ENCODE data around the gene SMARCB1.

Gene SMARCB1

DNA sequence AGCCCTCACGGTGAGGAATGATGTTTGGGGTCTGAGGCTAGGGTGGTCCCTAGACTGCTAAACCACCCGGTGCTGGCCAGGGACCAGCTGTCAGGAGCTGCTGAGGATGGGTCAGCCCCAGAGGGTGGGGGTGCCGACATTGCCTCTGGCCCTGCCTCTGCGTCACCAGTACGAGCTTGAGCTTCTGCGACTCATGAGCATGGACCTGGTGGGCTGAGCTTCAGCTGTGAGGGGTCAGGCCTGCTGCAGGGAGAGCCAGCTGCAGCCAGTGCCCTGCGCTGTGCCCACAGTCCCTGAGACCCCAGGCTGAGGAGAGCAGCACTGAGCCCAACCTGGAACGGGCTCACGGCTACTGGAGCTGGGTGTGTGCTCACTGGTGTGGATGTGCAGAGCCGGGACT is 45.0 kb downstream of the SMARCB1 start:
- no peak for DNase-seq (ENCODE audit: low read depth in 2 of 2)

DNA sequence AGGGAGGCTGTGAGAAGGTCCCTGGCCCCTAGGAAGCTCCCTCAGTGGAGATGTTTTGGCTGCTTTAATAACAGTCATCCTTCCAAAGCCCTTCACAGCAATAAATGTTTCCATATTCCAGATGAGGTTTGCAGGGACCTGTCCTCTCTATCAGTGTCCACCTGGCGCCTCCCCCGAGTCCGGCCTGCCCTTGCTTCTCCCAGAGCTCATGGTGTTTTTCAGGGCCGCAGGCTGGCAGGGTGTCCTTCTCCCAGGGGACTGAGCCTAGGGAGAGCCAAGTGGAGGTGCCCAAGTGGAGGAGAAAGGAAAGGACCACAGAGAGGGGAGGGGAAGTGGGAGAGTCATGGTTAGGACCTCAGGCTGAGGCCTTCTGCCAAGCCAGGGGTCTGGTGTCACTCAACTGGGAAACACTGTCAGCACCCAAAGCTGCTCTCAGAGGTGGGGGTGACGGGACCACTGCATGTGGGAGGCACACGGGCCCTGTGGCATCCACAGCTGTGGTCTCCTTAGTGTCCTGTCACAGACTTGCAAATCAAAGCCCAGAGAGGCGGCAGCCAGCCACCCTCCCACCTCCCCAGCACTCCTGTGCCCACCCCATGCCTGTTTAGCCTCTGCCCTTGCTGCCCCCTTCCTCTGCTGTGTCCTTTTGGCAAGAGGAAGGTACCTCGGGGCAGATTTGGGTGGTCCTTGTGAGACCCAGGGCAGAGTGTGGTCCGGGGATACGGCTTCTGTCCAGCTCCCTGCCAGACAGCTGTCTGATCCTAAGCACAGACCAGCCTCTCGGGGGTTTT is 45.7 kb downstream of the SMARCB1 start:
- no peak for DNase-seq (ENCODE audit: low read depth in 2 of 2)

DNA sequence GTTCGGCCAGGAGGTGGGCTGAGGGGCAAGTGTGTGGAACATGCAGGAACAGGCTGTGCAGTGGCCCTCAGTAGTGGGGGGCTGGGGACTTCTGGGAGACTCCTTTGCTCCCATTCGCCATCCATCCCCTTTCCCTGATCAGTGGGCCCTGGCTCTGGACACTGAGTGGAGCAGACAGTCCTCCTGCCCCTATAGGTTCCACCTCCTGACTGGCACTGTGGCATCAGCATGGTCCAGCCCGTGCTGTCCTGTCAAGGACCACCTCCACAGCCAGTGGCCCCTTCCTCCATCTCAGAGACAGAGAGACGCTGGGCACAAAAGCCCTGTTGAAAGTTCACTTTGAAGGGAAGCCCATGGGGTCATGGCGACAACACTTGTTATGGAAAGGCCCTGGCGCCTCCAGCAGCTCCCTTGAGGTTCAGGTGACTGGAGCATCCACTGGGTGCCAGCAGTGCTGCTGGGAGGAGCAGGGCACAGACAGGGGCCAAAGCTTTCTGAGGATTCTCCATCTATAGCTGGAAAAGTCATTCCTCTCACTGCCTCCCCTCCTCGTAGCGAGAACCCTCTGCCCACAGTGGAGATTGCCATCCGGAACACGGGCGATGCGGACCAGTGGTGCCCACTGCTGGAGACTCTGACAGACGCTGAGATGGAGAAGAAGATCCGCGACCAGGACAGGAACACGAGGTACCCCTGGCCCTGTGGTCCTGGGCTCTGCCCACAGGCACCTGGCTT is 46.4 kb downstream of the SMARCB1 start:
- DNase-seq (ENCODE audit: low read depth in 2 of 2): no peak

DNA sequence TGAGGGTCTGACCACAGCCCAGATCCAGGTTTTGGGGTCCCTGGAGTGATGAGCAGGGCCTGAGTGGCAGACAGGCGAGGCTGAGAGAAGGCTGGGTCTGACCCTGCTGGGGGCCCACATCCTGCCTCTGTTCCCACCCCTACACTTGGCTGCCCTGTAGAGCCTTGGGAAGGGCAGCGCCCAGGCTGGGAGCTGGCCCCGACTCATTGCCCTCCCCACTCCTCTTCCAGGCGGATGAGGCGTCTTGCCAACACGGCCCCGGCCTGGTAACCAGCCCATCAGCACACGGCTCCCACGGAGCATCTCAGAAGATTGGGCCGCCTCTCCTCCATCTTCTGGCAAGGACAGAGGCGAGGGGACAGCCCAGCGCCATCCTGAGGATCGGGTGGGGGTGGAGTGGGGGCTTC is 47.1 kb downstream of the SMARCB1 start:
- DNase-seq (ENCODE audit: low read depth in 2 of 2): no peak

DNA sequence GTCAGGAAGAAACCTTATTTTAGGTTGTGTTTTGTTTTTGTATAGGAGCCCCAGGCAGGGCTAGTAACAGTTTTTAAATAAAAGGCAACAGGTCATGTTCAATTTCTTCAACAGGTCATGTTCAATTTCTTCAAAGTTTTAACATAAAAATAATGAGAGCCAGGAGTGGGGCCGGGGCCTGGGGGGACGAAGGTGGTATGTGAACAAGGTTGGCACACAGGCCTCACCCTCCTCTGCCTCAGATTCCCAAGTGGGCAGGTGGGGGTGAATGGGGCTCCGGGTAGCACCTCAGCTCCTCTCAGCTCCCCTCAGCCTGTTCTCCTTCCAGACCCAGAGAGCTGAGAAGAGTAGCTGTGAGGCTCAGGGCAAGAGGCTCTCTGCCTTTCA is 47.6 kb downstream of the SMARCB1 start:
- DNase-seq (ENCODE audit: low read depth in 2 of 2): no peak

DNA sequence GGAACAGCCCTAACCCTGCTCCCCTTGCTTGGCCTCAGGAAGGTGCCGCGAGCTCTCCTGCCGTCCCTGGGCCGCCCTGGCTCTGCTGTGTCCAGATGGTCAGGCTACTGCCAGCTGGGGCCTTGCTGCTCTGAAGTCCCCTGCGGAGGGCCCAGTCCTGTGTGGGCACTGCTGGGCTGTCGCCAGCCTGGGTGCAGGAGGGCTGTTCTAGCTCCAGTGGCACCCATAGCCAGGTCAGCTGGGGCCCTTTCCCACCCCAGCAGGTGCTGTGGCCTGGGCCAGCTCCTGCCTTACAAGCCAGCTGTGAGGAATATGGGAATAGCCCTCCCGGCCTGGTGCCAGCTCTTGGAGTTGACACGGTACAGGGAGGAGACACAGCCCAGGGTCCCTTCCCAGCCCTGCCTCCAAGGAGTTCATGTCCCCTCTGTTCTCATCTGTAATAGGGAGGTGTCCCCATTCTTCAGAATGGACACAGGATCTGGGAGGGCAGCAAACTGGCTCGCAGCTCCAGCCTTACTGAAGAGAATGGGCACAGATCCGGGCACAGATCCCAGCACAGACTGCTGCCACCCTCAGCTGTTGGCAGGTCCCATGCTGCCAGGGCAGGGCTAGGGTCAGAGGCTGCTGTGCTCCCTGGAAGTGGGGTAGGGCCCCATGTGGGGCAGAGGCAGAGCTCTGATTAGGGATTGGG is 48.2 kb downstream of the SMARCB1 start:
- no peak for DNase-seq (ENCODE audit: low read depth in 2 of 2)

DNA sequence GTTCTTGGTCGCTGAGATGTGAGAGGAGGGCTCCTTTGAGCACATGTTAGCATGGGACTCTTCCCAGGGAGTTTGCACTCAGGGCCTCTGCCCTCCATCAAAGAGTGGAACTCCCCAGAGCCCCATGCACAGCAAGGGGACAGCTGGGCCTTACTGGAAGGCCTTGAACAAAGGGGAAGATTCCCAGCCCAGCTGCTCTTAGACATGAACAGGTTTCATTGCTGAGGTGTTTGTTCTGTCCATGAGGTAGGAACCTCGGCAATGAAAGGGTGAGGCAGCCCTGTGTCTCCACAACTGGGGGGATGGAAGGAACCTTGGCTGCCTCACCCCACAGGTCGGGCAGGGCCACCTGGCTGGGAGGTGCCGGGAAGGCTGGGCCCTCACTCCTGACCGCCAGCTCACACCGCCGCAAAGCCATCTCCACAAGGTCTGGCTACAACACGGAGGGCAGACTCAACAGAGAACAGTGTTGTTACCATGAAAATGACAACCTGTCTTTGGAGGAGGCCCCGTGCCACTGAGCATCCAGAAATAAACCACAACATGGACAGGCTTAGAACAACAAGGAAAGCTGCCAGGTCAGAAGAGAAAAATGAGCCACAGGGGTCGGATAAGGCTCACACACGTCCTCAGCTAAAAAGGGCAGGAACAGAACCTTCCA is 48.8 kb downstream of the SMARCB1 start:
- no peak for DNase-seq (ENCODE audit: low read depth in 2 of 2)

DNA sequence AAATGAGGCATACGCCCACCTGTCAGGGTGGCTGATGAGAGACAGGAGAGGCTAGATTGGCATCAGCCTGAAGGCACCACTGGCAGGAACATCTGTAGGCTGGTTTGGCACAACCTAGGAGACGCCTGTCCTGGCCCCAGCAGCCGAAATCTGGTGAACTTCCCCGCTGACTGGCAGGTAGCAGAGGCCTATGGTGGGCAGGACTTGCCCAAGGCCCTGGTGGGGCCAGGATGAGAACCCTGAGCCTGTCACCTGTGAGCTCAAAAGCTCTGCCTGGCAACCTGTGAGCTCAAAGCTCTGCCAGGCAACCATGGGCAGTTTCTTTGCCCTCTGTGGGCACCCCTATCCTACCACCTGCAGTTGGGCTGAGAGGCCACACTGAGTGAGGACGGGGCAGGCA is 49.5 kb downstream of the SMARCB1 start:
- no peak for DNase-seq (ENCODE audit: low read depth in 2 of 2)

DNA sequence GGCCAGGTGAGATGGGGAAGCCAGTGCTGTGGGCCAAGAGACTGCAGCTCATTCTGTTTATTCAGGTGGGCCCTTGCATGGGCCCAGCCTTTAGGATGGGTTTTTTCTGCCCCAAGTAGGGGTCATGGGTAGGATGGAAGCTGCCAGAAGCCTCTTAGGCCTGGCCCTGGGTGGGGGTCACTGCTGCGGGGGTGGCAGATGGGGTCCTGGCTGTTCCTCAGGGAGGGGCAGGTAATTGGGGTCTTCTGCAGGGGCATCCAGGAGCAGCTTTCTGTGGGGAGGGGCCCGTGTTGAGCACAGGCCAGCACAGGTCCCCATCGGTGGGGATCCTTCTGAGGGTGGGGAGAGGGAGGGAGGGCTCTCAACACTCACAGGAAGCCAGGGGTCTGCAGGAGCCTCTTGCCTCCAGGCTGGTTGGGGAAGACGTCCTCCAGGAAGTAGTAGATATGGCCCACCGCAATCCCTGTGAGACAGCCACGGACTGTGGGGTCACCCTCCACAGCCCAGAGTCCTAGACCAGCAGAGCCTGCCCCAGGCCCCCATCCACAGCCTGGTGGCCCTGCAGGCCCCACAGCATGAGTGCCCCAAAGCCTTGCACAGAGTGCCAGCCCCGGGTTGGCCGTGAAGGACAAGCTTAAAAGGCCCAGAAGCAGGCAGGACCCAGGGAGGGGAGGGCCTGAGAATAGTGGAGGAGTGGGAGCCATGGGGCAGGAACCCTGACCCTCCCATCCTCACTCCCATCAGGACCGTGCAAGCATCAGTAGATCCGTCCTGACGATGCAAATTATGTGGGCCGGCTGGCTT is 50.1 kb downstream of the SMARCB1 start:
- DNase-seq (ENCODE audit: low read depth in 2 of 2): no peak

DNA sequence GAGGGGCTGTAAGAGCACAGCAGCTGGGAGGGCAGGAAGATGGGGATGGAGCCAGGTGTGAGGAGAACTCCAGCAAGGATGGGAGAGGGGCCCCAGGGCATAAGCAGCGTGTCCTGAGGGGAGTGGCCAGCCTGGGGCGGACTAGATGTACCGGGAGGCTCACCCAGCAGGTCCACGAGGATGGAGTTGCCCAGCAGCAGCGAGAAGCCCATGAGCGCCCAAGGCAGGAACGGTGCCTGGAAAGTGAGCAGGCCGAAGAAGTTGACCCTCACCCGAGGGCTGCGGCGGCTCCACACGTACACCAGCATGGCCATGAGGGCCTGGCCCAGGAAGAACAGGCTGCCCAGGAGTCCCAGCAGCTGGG is 50.7 kb downstream of the SMARCB1 start:
- no peak for DNase-seq (ENCODE audit: low read depth in 2 of 2)

DNA sequence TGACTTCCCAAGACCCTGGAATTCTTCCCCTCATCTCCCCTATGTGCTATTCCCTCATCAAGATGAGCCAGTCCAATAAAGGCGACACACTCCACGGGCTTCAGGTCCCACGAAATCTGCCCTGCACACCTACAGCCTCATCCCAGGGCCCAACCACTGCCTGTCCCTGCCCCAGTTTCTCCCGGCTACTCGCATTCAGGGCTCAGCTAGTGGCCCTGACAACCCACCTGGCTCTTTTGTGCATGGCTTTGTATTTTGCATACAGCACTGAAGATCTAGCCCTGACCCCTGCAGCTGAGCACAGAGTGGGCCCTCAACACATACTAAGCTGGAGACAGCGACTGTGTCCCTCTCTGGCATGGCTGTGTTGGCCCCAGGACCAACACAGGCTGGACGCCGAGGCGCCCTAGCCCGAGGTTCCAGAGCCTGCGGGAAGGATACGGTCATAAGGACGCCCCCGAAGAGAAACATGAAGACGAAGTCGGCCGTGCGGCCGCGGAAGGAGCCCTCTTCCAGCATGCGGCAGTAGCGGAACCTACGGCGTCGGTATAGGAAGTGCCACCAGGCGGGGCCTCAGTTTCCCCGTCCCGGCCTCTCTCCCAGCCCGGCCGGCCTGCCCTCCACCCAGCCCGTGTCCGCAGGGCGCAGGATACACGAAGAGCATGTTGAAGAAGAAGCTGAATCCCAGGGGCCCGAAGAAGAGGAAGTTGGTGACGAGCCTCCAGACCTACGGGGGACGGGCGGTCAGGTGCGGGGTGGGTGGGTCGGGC is 51.3 kb downstream of the SMARCB1 start:
- no peak for DNase-seq (ENCODE audit: low read depth in 2 of 2)

DNA sequence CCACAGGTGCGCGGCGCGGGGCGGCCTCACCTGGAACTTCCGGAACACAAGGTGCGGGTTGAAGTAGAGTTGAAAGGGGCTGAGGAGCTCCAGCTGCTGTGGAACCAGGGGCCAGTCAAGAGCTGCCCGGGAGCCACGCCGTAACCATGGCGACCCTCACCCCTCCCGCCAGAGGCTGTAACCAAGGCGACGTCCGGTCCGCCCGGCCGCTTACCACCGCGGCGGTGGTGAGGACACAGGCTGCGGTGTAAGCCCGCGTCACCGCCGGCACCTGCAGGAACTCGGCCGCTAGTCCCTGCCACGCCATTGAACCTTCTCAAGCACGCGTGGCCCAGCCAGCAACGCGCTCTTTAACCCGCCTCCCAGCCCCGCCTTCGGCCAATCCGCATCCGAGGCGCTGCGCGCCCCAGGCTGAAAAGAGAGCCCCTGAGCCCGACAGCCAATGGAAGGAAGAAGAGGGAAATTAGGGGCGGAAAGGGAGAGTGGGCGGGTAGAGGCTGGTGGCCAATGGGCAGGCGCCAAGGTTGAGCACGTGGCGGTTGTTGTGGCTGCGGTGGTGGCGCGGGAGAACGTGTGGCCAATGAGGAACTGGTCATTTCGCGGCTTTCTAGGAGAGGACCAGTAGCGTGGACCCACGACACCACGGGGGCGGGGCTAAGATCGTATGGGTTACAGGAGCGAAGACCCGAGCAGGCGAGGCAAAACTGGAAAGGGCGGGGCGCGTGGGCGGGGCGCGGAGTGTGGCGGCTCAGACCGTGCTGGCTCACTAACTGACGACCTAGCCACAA is 52.1 kb downstream of the SMARCB1 start, which contains the start of gene DERL3:
Gene DERL3, minus strand, starts transcription at position 326 of the 788 bp plus-strand sequence. Its CDS starts 19 bp downstream, at position 307.
- peak; percentile 90 to 92 for DNase-seq (ENCODE audit: low read depth in 2 of 2)

DNA sequence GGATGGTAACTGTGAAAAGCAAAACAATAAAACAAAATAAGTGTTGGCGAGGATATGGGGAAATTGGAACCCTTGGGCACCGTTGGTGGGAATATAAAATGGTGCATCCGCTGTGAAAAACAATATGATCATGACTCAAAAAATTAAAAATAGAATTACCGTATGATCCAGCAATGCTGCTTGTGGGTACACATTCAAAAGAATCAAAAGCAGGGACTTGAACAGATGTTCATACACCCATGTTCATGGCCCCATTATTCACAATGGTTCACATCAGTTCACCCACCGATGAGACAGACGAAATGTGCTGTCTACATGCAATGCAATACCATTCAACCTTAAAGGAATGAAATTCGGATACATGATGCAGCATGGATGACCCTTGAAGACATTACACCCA is 53.3 kb downstream of the SMARCB1 start:
- DNase-seq (ENCODE audit: low read depth in 2 of 2): no peak

DNA sequence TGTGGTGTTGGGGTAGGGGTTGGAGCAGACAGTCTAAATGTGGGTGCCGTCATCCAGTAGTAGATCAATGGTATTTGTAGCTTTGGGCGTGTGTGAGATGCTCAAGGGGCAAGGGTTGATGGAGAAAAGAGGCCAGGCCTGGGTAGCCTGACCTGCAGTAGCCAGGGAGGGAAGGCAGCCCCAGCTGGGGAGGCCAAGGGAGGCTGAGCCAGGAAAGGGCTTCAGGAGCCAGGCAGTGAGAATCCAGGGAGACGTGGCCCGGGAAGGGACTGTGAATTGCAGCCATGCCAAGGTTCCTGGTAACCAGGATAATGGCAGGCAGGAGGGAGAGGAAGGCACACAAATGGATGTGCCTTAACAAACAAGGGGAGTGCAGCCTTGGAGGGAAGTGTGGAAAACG is 54.5 kb downstream of the SMARCB1 start:
- no peak for DNase-seq (ENCODE audit: low read depth in 2 of 2)

DNA sequence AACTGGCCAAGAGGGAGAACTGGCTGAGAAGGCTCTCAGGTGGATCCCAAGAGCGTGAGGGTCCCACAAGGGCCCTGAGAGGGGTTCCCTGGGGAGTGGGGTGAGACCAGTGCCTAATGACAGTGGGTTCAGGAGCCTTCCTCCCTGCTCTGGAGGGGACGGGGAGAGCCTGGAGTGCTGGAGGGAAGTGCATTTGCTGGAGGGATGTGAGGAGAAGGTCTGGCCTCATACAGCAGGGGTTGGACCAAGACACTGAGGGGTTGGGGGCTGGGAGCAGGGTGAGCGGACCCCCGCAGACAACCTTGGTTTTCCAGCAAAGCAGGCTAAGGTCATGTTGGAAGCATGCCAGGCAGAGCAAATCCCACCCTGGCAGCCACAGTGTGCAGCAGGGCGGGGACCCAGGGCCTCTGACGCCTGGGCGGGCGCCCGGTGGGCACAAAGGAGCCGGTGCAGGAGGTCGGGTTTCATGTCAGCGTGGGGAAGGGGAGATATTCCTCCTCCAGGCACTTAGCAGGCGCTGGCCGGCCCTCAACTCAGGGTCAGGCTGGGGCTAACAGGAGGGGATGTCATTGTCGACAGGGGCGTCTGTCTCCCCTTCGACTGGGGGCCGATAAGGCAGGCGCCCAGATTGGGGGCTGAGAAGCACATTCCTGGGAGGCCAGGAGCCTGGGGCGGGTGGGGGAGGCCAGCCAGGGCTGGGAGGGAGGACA is 55.1 kb downstream of the SMARCB1 start:
- DNase-seq (ENCODE audit: low read depth in 2 of 2): no peak

DNA sequence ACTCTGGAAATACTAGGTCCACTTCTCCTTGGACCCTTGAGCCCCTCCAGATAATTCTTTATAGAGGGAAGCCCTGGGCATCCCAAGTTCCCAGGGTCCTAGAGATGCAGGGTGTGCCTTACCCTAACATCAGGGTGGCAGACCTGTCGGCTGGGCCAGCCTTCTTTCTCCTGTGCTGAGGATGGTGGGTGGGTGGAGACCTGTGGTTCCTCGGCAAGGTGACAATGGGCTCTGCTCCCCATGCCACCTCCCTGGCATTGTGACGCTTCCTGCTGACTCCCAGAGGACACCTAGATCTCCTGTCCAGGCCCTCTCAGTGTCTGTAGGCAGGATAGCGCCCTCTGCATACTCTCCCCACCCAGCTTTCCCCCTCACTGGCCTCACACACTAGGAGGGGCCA is 55.8 kb downstream of the SMARCB1 start:
- DNase-seq (ENCODE audit: low read depth in 2 of 2): no peak

DNA sequence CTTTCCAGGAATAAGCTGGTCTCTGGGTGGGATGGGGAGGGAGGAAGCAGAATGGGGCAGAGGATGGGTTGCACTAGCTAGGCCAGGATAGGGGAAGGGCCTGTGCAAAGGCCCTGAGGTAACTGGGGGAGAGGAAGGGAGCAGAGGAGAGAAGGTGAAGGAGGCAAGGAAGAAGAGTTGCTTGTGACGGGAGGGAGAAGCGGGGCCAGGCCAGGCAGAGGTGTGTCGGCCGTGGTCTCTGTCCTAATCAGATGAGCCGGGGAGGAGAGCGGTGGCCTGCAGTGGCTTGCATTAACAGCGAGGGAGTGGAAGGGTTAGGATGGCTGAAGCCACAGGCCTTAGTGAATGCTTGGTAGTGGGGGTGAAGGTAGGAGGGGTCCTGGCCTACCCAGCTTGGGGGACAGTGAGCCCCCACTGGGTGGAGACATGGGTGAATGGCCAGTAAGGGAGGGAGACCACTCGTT is 58.0 kb downstream of the SMARCB1 start:
- DNase-seq (ENCODE audit: low read depth in 2 of 2): no peak

DNA sequence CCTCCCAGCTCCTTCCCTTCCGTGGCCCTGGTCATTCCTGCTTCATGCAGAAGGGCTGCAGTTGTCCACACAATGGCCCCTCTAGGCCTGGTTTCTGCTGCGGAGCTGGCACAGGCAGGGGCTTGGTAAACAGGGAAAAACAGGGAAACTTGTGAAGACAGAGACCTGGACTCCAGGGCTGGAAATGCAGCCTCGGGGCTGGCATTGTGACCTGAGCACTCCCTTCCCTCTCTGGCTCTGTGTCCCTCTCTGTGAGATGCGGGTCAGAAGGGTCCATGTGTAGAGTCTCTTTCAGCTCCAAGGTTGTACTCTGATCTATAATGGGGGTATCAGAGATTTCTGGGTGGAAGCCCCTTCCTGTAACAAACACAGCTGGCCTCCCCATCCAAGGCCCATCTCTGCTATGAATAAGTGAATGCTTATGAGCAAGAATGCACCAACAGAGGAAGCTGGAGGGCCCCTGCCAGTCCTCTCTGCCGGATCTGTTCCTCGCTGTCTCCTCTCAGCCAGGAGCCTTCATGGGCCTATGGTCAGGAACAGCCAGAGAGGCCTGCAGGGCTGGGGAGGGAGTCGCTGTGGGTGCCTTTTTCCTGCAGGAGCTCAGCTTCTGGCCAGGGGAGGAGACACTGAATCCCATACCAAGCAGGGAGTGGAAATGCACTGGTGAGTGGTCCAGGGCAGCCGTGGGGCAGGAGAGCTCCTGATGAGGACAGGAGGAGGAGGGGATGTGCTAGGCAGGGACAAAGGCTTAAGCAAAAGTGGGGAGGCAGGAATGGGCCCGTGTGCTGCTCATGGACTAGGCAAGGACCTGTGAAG is 58.7 kb downstream of the SMARCB1 start:
- no peak for DNase-seq (ENCODE audit: low read depth in 2 of 2)

Data from fibroblast of skin of left quadriceps (primary cell).